Activated naive CD8-positive, alpha-beta T cell treated with anti-CD3 and anti-CD28 coated beads, Interleukin-2, amount 10 ng/mL, durations not matched to agents 7 days and 5 days (primary cell): ENCODE results near the gene NECAB3. TPM values are rescaled to one million over a fixed set of nuclear protein-coding genes. Genes with fewer than 3 reads are reported as not detected.

Experiments
- ATAC-seq: fragments of 150-1000 bp; cut with Tn5 transposase; one replicate; pipeline ENCODE4 v1.10.0; 2021; ENCODE audit warnings: low read depth, moderate library complexity
- POLR2A ChIA-PET: fragments of 350-600 bp; sonication (Branson Sonifier 250); formaldehyde crosslinking; loops from one replicate; lab custom pipeline; 2021; ENCODE audit warnings: antibody characterized with exemption; lab: Charles Lee
- DNase-seq: peaks from one replicate; pipeline ENCODE4 v3.0.0; 2021
- H3K27ac Mint-ChIP-seq: one replicate; pipeline ENCODE4 v1.8.0; 2022; ENCODE audit warnings: mild to moderate bottlenecking, mixed read lengths
- H3K27me3 Mint-ChIP-seq: one replicate; pipeline ENCODE4 v1.8.0; 2022; ENCODE audit warnings: mild to moderate bottlenecking, moderate library complexity, mixed read lengths
- H3K36me3 Mint-ChIP-seq: one replicate; pipeline ENCODE4 v1.8.0; 2021; ENCODE audit warnings: mild to moderate bottlenecking, mixed read lengths
- H3K4me1 Mint-ChIP-seq: one replicate; pipeline ENCODE4 v1.8.0; 2021; ENCODE audit warnings: mixed read lengths
- H3K4me3 Mint-ChIP-seq: one replicate; pipeline ENCODE4 v1.8.0; 2022; ENCODE audit warnings: mild to moderate bottlenecking, moderate library complexity, mixed read lengths
- H3K9me3 Mint-ChIP-seq: one replicate; pipeline ENCODE4 v1.8.0; 2021; ENCODE audit warnings: mixed read lengths
- total RNA-seq, 2 experiments: library from RNA; stranded (reverse); gene quantifications; one replicate each; pipeline ENCODE4 v1.2.3, GENCODE V29; 2021

Gene NECAB3
- total RNA-seq, 2 experiments from 2014 or later, result 36.3 to 37.7 TPM

DNA sequence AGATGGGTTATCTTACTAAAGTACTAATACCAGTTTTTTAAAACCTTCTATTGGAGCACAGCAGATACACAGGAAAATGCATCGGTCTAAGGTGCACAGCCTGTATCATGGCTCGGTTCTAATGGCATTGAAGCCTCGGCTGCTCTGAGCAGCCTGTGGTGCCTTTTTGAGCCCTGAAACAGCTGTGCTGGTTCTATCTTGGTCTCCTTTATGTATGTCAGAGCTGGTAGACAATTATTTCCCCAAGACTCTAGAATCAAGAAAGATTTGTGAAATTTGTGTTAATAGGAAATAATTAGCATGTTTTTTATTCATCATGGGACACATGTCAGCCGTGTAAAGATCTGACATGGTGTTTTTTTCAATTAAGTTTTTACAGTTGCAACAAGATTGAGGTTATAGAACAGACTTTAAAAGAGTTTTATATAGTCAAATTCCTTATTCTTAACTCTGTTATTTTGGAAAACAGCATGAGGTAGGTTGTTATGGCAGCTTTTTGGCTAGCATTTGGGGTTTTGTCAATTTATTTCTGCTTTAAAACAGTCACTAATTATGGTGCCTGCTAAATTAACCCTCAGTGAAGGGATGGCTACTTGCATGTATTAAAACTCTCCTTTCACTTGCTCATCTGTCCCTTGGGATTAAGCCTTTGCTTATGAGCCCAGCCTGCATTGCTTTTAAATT, 52.4 kb downstream of the NECAB3 start:
- Mint-ChIP-seq H3K4me3 (no peak overlapping the region), H3K9me3 (no peaks in the 10 kb centered on the region), H3K27me3 (no peaks in the 10 kb centered on the region), H3K36me3 (peaks cover 20% of the 10 kb centered on the region), H3K27ac (no peak overlapping the region), H3K4me1 (peaks cover 4% of the 10 kb centered on the region)
- ATAC-seq, result no peak
- POLR2A ChIA-PET, result no interaction called here
- no peak for DNase-seq

DNA sequence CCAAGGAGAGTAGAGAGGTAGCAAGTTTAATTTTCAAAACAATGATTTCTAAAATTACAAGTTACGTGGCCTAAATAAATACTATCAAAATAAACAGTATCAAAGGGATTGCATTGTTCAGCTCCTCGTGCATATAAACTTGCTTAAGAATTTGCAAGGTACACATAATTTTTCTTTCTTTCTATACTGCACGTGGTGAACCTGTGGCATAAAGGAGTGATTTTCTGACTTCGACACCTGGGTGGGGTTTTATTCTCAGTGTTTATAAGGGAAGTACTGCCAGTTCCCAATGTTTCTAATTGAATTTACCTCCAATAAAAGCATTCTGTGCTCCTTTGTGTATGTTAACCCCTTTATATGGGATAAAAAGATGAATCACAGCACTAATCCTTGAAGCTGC, 62.2 kb downstream of the NECAB3 start:
- no peak for ATAC-seq
- Mint-ChIP-seq H3K4me3 (no peak overlapping the region), H3K4me1 (no peaks in the 10 kb centered on the region), H3K9me3 (no peaks in the 10 kb centered on the region), H3K36me3 (peaks cover 14% of the 10 kb centered on the region), H3K27ac (no peak overlapping the region), H3K27me3 (no peaks in the 10 kb centered on the region)
- no peak for DNase-seq
- POLR2A ChIA-PET, result no interaction called here

DNA sequence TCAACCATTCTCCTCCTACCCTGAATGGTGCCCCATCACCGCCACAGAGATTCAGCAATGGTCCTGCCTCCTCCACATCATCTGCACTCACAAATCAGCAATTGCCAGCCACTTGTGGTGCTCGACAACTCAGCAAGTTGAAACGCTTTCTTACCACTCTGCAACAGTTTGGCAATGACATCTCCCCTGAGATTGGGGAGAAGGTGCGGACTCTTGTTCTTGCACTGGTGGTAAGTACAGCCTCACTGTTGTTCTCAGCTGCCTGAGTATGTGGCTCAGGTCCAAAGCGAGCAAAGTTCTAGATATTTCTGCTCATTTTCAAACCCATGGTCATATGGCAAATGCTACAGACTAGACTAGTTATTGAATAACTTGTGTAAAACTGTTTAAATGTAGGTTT, 63.1 kb downstream of the NECAB3 start:
- no peaks in the 10 kb centered on the region for H3K27me3 Mint-ChIP-seq
- H3K4me1 Mint-ChIP-seq, result peaks cover 2% of the 10 kb centered on the region
- ATAC-seq (no peak), DNase-seq (no peak)
- POLR2A ChIA-PET, result no interaction called here
- H3K4me3 Mint-ChIP-seq, result no peak overlapping the region
- no peaks in the 10 kb centered on the region for H3K9me3 Mint-ChIP-seq
- H3K36me3 Mint-ChIP-seq, result peaks cover 15% of the 10 kb centered on the region
- no peak overlapping the region for H3K27ac Mint-ChIP-seq

DNA sequence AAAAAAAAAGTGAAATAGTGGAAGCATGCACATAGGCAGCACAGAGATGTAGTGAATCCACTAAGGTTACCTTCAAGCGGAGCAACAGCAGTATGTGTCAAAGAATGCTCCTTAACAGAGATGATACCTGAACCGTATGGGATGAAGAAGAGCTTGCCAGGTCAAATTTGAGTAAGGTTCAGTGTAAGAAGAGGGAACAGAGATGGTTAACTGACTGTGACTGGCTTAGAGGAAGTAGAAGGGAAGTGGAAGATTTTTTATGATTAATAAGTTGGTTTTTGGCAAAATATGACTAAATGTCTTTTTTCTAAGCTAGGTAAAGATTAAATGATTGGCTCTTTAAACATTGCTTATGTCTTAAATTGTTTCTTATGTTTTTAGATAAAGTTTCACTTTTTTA, 64.7 kb downstream of the NECAB3 start:
- Mint-ChIP-seq H3K27ac (no peak overlapping the region), H3K36me3 (peaks cover 17% of the 10 kb centered on the region), H3K4me3 (no peak overlapping the region), H3K27me3 (no peaks in the 10 kb centered on the region), H3K9me3 (no peaks in the 10 kb centered on the region), H3K4me1 (peaks cover 2% of the 10 kb centered on the region)
- POLR2A ChIA-PET, result no interaction called here
- ATAC-seq (no peak), DNase-seq (no peak)

Other genes starting within 250 kb of the NECAB3 start
- 10 to 100 TPM; 10.1 to 10.6 TPM for gene SNTA1, start 230.7 kb downstream of the NECAB3 start, total RNA-seq
- gene CBFA2T2, start 184.3 kb downstream of the NECAB3 start, total RNA-seq, result 10 to 100 TPM; 27.7 to 28.4 TPM
- under 1 TPM; 0.39 to 0.43 TPM for gene C20orf144, start 12.1 kb downstream of the NECAB3 start, total RNA-seq
- 1 to 10 TPM; 4.4 to 4.9 TPM for gene ACTL10, start 7.5 kb downstream of the NECAB3 start, total RNA-seq
- gene E2F1, start 12.0 kb upstream of the NECAB3 start, total RNA-seq, result 10 to 100 TPM; 62.5 to 68.4 TPM
- gene PXMP4, start 45.9 kb upstream of the NECAB3 start, total RNA-seq, result 10 to 100 TPM; 13.4 to 19.2 TPM
- 1 to 10 TPM; 5.1 to 5.7 TPM for gene ZNF341, start 57.6 kb upstream of the NECAB3 start, total RNA-seq
- 10 to 100 TPM; 75.7 to 82.8 TPM for gene CHMP4B, start 136.9 kb upstream of the NECAB3 start, total RNA-seq